Stimulated activated CD4-positive, alpha-beta T cell treated with anti-CD3 and anti-CD28 coated beads, Interleukin-2, amount 100 ng/mL, for 4 hours (primary cell): ENCODE data around the gene SPNS2.

Experiments used
- DNase-seq: peaks from one replicate; pipeline ENCODE4 v3.0.0-alpha.2; 2020; ENCODE audit warnings: low read depth

SPNS2 gene

GRCh38 chr17:4498461-4499397, at the start of gene SPNS2:
TSS of gene SPNS2 (plus strand) at chr17:4498881. CDS start at chr17:4499048, 167 bp downstream.
- peak; percentile 52 for DNase-seq

- no peak for DNase-seq
These were observed 48.9 kb upstream of the SPNS2 start for GRCh38 chr17:4449736-4450135.

GRCh38 chr17:4450710-4451316, 47.9 kb upstream of the SPNS2 start:
- DNase-seq, result no peak

- no peak for DNase-seq
These were observed 44.7 kb upstream of the SPNS2 start for GRCh38 chr17:4453812-4454591.

GRCh38 chr17:4460661-4461060, 38.0 kb upstream of the SPNS2 start:
- no peak for DNase-seq

GRCh38 chr17:4463818-4464476, 34.7 kb upstream of the SPNS2 start:
- DNase-seq, result no peak

GRCh38 chr17:4465786-4466185, 32.9 kb upstream of the SPNS2 start:
- no peak for DNase-seq

- DNase-seq, result no peak
These were observed 31.4 kb upstream of the SPNS2 start for GRCh38 chr17:4467287-4467686.

- DNase-seq, result no peak
These were observed 29.1 kb upstream of the SPNS2 start for GRCh38 chr17:4469552-4469951.

GRCh38 chr17:4472286-4472685, 26.4 kb upstream of the SPNS2 start:
- DNase-seq, result no peak

- DNase-seq, result no peak
These were observed 24.6 kb upstream of the SPNS2 start for GRCh38 chr17:4474093-4474492.

GRCh38 chr17:4475001-4475400, 23.7 kb upstream of the SPNS2 start:
- DNase-seq, result no peak

- DNase-seq, result no peak
These were observed 23.2 kb upstream of the SPNS2 start for GRCh38 chr17:4475463-4475862.

- no peak for DNase-seq
These were observed 22.7 kb upstream of the SPNS2 start for GRCh38 chr17:4476017-4476416.

- DNase-seq, result no peak
These were observed 22.1 kb upstream of the SPNS2 start for GRCh38 chr17:4476511-4477070.

- DNase-seq, result no peak
These were observed 21.4 kb upstream of the SPNS2 start for GRCh38 chr17:4477255-4477791.

- DNase-seq, result no peak
These were observed 20.3 kb upstream of the SPNS2 start for GRCh38 chr17:4478318-4478830.

GRCh38 chr17:4479340-4479981, 19.2 kb upstream of the SPNS2 start:
- DNase-seq, result no peak

- no peak for DNase-seq
These were observed 18.5 kb upstream of the SPNS2 start for GRCh38 chr17:4479982-4480751.
